Esophagus muscularis mucosa (tissue), 4 donors: Measurements from ENCODE around the gene RCOR1. TPM values are rescaled to one million over a fixed set of nuclear protein-coding genes. Genes with fewer than 3 reads are reported as not detected.

Source experiments
- DNase-seq: peaks from one replicate; pipeline ENCODE4 v3.0.0-alpha.2; 2017; ENCODE audit errors: extremely low spot score
- H3K27ac ChIP-seq, 4 donors: fragments of 200-600 bp; sonication (generic); replicated peaks in 1 of 4; 1 replicate in 3 of 4; 2 replicates in 1 of 4; pipeline ENCODE4 v1.5.1; 2016 to 2019; ENCODE audit warnings: mild to moderate bottlenecking in 1 of 4
- H3K27me3 ChIP-seq, 4 donors: fragments of 200-600 bp; sonication (generic); one replicate each; pipeline versions ENCODE4 v1.5.1 to v1.6.0; 2016 to 2019
- H3K36me3 ChIP-seq, 4 donors: fragments of 200-600 bp; sonication (generic); one replicate each; pipeline ENCODE4 v1.5.1; 2016 to 2019
- H3K4me1 ChIP-seq, 4 donors: fragments of 200-600 bp; sonication (generic); one replicate each; pipeline ENCODE4 v1.5.1; 2016 to 2019
- H3K4me3 ChIP-seq, 4 donors: fragments of 200-600 bp; sonication (generic); 1 replicate in 2 of 4; 2 replicates in 2 of 4; pipeline ENCODE4 v1.5.1; 2016 to 2019; ENCODE audit warnings: mild to moderate bottlenecking in 4 of 4, moderate library complexity in 1 of 4
- H3K9me3 ChIP-seq, 4 donors: fragments of 200-600 bp; sonication (generic); 1 replicate in 3 of 4; 2 replicates in 1 of 4; pipeline ENCODE4 v1.5.1; 2016 to 2019
- CTCF ChIP-seq, 3 experiments: fragments of 200-600 bp in 2 of 3; fragments of 450-650 bp in 1 of 3; sonication (generic) in 2 of 3; IDR thresholded peaks; one replicate each; pipeline ENCODE4 v1.5.1; 2017 to 2019; ENCODE audit warnings: antibody characterized with exemption in 3 of 3, mild to moderate bottlenecking in 2 of 3, moderate library complexity in 1 of 3
- EP300 ChIP-seq: sonication (generic); formaldehyde crosslinking; IDR thresholded peaks from one replicate; pipeline ENCODE4 v1.6.1; 2017; ENCODE audit warnings: antibody characterized with exemption
- POLR2A ChIP-seq: fragments of 450-650 bp; IDR thresholded peaks from one replicate; pipeline ENCODE4 v1.6.1; 2017; ENCODE audit warnings: antibody characterized with exemption, moderate library complexity, mild to moderate bottlenecking, low read depth
- POLR2AphosphoS5 ChIP-seq, 2 donors: sonication (generic); formaldehyde crosslinking; IDR thresholded peaks; one replicate each; pipeline ENCODE4 v1.6.1; 2017; ENCODE audit warnings: antibody characterized with exemption in 2 of 2
- WGBS: methylation state at CpG from one replicate; pipeline ENCODE4 v1.1.5; 2018; 5-methylcytosine and 5-hydroxymethylcytosine counted together
- intact Hi-C: fragments of 100-400 bp; cut with DNase I; formaldehyde crosslinking; loops from one replicate; pipeline ENCODE4 v1.15.1; 2023
- total RNA-seq, 4 donors: library from RNA; depleted of rRNA; stranded (reverse); fragments of >200 nt; gene quantifications; one replicate each; pipeline versions ENCODE4 v1.1.0 to v1.2.1, GENCODE V29; 2016

Gene RCOR1
- total RNA-seq, 4 donors from 2014 or later = 12.9 to 14.8 (median 13.8) TPM

- Histone ChIP-seq H3K4me1 (peaks cover 0 to 19% (median 7%) of the 10 kb centered on the region in 4 donors), H3K27ac (no peak overlapping the region), H3K27me3 (no peaks in the 10 kb centered on the region), H3K9me3 (no peaks in the 10 kb centered on the region), H3K4me3 (no peak overlapping the region), H3K36me3 (no peaks in the 10 kb centered on the region)
- intact Hi-C loops = no loop called here
- TF ChIP-seq CTCF (IDR thresholded peaks at IDR 0.05) (no peak), EP300 (no peak), POLR2AphosphoS5 (IDR thresholded peaks at IDR 0.05) (no peak)
- DNase-seq = no peak
- WGBS = 81% methylated on average over 7 of the region's 7 CpGs
These were observed 70.4 kb downstream of the RCOR1 start for GRCh38 chr14:102662636-102663430.

- Histone ChIP-seq H3K4me1 (peaks cover 0 to 17% (median 7%) of the 10 kb centered on the region in 4 donors), H3K4me3 (no peak overlapping the region), H3K9me3 (no peaks in the 10 kb centered on the region), H3K36me3 (no peaks in the 10 kb centered on the region), H3K27ac (no peak overlapping the region), H3K27me3 (no peaks in the 10 kb centered on the region)
- intact Hi-C loops = no loop called here
- 92% methylated on average over 3 of the region's 3 CpGs for WGBS
- TF ChIP-seq EP300 (no peak), CTCF (IDR thresholded peaks at IDR 0.05) (no peak), POLR2AphosphoS5 (IDR thresholded peaks at IDR 0.05) (no peak), POLR2A (no peak)
- DNase-seq = no peak
These were observed 71.0 kb downstream of the RCOR1 start for GRCh38 chr14:102663440-102663839.

GRCh38 chr14:102665621-102666020, 73.2 kb downstream of the RCOR1 start:
- no peak for DNase-seq
- TF ChIP-seq CTCF (IDR thresholded peaks at IDR 0.05) = no peak
- TF ChIP-seq EP300 = no peak
- TF ChIP-seq POLR2AphosphoS5 (IDR thresholded peaks at IDR 0.05) = no peak
- TF ChIP-seq POLR2A = no peak
- no peaks in the 10 kb centered on the region for H3K36me3 ChIP-seq
- WGBS = 100% methylated on average over 2 of the region's 2 CpGs
- no peak overlapping the region for H3K27ac ChIP-seq
- H3K4me3 ChIP-seq = no peak overlapping the region
- H3K4me1 ChIP-seq = peaks cover 0 to 7% (median 2%) of the 10 kb centered on the region in 4 donors
- no peaks in the 10 kb centered on the region for H3K9me3 ChIP-seq
- no peaks in the 10 kb centered on the region for H3K27me3 ChIP-seq
- intact Hi-C loops = no loop called here

GRCh38 chr14:102666635-102667034, 74.2 kb downstream of the RCOR1 start:
- Histone ChIP-seq H3K27ac (no peak overlapping the region), H3K27me3 (no peaks in the 10 kb centered on the region), H3K36me3 (no peaks in the 10 kb centered on the region), H3K4me3 (no peak overlapping the region), H3K9me3 (no peaks in the 10 kb centered on the region), H3K4me1 (peaks cover 0 to 7% (median 2%) of the 10 kb centered on the region in 4 donors)
- no peak for DNase-seq
- TF ChIP-seq POLR2AphosphoS5 (IDR thresholded peaks at IDR 0.05) (no peak), POLR2A (no peak), EP300 (no peak)
- WGBS = 85% methylated on average over 5 of the region's 5 CpGs
- intact Hi-C loops = no loop called here

- H3K9me3 ChIP-seq = no peaks in the 10 kb centered on the region
- WGBS = 88% methylated on average over 2 of the region's 2 CpGs
These were observed 75.3 kb downstream of the RCOR1 start for GRCh38 chr14:102667703-102668102.

More at GRCh38 chr14:102667703-102668102, 75.3 kb downstream of the RCOR1 start:
- H3K36me3 ChIP-seq = no peaks in the 10 kb centered on the region
- TF ChIP-seq POLR2AphosphoS5 (IDR thresholded peaks at IDR 0.05) (no peak), POLR2A (no peak), EP300 (no peak), CTCF (IDR thresholded peaks at IDR 0.05) (no peak)
- DNase-seq = no peak
- H3K4me3 ChIP-seq = no peak overlapping the region
- peaks cover 0 to 4% (median 2%) of the 10 kb centered on the region in 4 donors for H3K4me1 ChIP-seq
- intact Hi-C loops = no loop called here
- H3K27me3 ChIP-seq = no peaks in the 10 kb centered on the region
- no peak overlapping the region for H3K27ac ChIP-seq
